AG10803 (cell line): ENCODE results near the gene ASB10.

Experiments
- DNase-seq: peaks from one replicate; pipeline ENCODE4 v3.0.0; 2010; ENCODE audit warnings: low read depth
- H3K4me3 ChIP-seq: 2 replicates; pipeline ENCODE4 v1.5.1; 2011; ENCODE audit warnings: mild to moderate bottlenecking, low read length, control low read depth
- TF ChIP-seq, protein P1 (sequence below): conservative IDR thresholded peaks from 2 replicates; pipeline ENCODE4 v1.5.1; 2011; ENCODE audit warnings: mild to moderate bottlenecking, low read length, control low read depth, inconsistent platforms

The ASB10 gene

DNA sequence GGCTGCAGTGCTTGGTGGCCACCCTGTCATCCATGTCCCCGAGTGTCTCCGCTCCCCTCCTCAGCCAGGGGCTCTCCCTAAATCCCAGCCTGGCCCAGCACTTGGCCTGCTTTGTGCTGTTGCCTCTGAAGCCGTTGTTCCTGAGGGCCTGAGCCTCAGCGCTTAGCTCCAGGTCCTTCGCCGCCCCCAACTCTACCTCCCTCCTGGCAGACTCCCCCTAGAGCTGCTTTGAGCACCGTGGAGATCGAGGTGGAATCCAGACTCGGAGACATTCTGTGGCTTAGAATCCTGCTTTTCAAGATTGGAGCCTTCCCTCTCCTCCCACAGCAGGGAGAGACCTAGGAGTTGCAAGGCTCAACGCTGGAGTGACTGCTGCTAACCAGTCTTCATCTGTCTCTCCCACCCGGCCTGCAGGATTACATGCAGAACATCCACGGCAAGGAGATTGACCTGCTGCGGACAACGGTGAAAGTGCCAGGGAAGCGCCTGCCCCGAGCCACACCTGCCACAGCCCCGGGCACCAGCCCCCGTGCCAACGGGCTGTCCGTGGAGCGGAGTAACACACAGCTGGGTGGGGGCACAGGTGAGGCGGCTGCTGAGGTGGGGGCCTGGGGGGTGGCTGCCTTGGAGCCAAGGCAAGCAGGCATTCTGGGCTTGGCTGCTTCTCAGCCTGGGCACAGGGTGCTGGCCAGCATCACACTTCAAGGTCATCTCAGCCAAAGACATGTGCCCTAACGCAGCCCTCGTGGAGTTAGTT lies 52.9 kb downstream of the ASB10 start:
- no peak for DNase-seq
- no peak overlapping the region for H3K4me3 ChIP-seq
- TF ChIP-seq, protein P1, sequence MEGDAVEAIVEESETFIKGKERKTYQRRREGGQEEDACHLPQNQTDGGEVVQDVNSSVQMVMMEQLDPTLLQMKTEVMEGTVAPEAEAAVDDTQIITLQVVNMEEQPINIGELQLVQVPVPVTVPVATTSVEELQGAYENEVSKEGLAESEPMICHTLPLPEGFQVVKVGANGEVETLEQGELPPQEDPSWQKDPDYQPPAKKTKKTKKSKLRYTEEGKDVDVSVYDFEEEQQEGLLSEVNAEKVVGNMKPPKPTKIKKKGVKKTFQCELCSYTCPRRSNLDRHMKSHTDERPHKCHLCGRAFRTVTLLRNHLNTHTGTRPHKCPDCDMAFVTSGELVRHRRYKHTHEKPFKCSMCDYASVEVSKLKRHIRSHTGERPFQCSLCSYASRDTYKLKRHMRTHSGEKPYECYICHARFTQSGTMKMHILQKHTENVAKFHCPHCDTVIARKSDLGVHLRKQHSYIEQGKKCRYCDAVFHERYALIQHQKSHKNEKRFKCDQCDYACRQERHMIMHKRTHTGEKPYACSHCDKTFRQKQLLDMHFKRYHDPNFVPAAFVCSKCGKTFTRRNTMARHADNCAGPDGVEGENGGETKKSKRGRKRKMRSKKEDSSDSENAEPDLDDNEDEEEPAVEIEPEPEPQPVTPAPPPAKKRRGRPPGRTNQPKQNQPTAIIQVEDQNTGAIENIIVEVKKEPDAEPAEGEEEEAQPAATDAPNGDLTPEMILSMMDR = no peak

DNA sequence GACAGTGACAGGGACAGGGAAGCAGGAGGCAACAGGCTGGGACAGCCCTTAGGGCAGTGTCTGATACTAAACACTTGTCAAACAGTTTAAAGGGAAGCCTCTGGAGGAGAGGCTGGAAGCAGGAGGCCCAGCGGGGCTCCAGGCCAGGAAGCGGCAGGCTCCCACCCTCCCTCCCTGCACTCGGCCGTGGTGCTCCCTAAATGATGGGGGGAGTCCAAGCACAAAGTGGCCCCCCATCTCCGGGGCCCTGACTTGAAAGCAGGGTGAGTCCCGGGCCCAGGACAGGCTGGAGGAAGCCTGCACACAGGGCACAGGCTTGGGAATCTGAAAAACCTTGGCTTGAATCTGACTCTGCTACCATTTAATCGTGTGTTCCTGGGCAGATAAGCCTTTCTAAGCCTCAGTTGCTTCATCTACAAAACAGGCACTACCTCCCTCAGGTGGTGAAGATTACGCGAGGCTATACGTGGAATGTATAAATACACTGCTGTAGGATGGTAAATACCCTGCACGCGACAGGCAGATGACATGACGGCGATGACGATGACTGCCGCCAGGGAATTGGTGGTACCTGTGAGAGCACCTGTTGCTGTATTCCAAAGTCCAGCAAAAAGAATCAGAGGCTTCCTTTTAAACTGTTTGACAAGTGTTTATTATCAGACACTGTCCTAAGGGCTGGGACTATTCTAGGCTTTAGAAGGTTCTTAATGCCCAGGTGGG lies 53.6 kb downstream of the ASB10 start:
- DNase-seq = no peak
- TF ChIP-seq, protein P1 = no peak
- H3K4me3 ChIP-seq = no peak overlapping the region

DNA sequence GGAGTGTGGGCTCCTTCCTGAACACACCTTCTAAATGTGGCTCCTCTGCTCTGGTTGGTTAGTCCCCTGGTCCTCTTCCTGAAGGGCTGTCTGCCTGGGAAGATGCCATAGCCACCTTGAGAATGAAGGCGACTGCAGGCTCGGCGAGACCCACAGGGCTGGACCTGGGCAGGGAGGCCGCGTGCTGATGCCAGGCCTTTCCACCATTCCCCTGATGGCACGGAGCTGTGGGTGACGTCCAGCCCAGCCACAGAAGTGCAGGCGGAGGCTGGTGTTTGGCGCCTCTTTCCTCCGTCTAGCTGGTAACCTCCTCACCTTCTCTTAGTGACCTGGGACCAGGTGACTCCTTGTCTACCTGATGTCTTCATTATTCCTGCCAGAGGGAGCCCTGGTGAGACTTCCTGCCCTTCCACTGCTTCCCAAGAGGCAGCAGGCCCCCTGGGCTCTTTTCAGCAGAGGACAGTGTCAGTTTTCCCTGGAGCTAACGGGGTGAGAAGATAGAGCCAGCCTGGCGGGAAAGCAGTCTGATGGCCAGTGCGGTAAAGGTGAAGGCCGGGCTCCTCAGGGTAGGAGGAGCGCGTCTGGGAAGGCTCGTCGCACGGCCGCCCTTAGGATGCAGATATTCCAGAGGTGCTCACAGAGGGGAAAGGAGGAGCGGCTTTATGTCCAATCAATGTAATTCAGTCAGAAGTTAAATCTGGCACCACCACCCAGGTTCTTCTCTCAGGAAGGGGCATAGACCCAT lies 54.4 kb downstream of the ASB10 start:
- DNase-seq = no peak
- TF ChIP-seq, protein P1 = no peak
- no peak overlapping the region for H3K4me3 ChIP-seq

DNA sequence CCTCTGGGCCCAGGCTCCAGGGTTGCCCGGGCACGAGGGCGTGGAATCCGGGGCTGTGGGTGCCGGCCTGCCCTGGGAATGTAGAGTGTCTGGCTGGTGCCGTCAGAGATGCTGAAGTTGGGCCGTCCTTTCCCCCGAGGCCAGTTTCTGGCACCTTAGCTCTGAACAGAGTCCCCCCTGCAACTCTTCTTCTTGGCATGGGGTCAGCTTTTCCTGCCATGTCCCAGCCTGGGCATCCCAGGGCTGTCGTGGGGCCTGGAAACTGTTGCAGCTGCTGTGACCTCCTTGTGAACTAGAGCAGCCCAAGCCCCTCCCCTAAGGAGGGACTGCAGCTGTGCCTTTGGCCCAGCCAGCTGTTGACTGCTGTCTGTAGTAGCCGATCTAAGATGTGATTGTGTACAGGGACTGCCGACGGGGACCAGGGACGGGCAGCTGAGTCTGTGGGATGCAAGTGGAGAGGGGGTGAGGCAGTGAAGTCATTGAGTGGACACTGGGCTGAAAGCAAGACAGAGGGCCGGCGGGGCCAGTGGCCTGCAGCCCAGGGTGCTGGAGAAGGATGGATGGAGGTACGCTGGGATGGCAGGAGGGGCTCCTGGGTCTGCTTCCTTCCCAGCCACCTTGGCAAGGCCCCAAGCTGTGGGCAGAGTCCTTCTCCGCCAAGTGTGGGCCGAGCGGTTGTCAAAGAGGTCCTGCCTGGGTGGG lies 55.3 kb downstream of the ASB10 start:
- TF ChIP-seq, protein P1 = no peak
- DNase-seq = no peak
- H3K4me3 ChIP-seq = no peak overlapping the region

DNA sequence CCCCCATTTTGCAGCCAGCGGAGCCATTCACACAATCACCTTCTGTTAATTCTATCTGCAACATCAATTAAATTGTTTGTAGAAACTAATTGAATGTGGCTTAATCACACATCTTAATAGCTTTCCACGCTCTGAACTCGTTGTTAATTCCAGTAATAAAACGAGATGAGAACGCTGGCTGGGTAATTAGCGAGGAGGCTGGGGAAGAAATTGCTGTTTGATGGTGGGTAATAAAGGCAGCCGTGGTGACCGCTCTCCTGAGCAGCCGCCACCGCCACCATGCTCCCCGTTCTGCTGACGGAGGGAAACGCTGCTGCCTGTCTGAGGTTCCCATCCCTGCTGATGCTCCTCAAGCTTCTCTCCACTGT lies 55.8 kb downstream of the ASB10 start:
- H3K4me3 ChIP-seq = no peak overlapping the region
- TF ChIP-seq, protein P1 = no peak
- DNase-seq = no peak

DNA sequence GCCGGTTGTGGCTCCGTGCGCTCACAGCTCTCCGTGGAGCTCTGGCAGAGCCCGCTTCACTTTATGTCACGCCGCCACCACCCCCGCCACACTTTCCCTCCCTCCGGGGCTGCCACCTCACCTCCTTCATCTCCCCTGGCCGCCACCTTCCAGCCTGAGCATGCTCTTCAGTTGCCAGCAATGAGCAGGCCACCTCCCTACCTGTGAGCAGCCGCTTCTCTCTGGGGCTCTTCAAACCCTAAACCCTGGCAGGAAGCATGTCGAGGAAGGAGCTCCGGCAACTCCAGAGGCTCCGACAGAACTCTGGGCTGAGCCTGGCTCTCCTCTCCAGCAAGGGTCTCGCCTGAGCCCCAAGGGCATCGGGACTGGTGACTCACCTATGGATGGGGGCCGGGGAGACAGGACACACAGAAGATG lies 56.3 kb downstream of the ASB10 start:
- no peak overlapping the region for H3K4me3 ChIP-seq
- TF ChIP-seq, protein P1 = no peak
- no peak for DNase-seq
